ENCODE data around the gene CENPP. TPM values are rescaled to one million over a fixed set of nuclear protein-coding genes. Genes with fewer than 3 reads are reported as not detected.

Gene CENPP
- total RNA-seq, 1 experiment from 2014 or later, result 15.6 TPM

DNA sequence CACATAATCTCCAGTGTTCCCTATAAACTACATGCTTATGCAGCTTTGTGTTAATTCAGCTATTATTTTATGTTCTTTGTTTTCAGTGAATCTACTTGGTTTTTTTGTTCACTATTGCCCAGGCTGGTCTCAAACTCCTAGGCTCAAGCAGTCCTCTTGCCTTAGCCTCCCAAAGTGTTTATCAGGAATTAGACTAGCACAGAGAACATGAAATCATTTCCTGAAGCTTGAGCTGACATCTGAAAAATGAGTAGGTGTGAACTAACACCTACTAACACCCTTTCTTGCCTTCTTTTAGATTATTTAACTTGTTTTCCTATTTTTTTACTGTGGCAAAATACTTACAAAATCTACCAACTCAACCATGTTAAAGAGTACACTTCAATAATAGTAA, 25.0 kb downstream of the CENPP start:
- TF ChIP-seq, protein P1, sequence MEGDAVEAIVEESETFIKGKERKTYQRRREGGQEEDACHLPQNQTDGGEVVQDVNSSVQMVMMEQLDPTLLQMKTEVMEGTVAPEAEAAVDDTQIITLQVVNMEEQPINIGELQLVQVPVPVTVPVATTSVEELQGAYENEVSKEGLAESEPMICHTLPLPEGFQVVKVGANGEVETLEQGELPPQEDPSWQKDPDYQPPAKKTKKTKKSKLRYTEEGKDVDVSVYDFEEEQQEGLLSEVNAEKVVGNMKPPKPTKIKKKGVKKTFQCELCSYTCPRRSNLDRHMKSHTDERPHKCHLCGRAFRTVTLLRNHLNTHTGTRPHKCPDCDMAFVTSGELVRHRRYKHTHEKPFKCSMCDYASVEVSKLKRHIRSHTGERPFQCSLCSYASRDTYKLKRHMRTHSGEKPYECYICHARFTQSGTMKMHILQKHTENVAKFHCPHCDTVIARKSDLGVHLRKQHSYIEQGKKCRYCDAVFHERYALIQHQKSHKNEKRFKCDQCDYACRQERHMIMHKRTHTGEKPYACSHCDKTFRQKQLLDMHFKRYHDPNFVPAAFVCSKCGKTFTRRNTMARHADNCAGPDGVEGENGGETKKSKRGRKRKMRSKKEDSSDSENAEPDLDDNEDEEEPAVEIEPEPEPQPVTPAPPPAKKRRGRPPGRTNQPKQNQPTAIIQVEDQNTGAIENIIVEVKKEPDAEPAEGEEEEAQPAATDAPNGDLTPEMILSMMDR (conservative IDR thresholded peaks at IDR 0.05; ENCODE audit: low read depth, low read length), result no peak
- no peak for TF ChIP-seq EZH2 (IDR thresholded peaks at IDR 0.05; ENCODE audit: borderline replicate concordance, low read depth, low read length, poor library complexity, severe bottlenecking)
- H3K4me3 ChIP-seq (ENCODE audit: low read depth, low read length, poor library complexity, severe bottlenecking), result no peak overlapping the region
- no peaks in the 10 kb centered on the region for H3K27me3 ChIP-seq (replicated peaks; ENCODE audit: insufficient read depth, low read depth, low read length, poor library complexity)
- CTCF ChIA-PET, result no interaction called here
- no peaks in the 10 kb centered on the region for H3K9me3 ChIP-seq (ENCODE audit: low read depth, low read length, poor library complexity, severe bottlenecking)
- peak overlapping the region; percentile 8 for H3K27ac ChIP-seq (ENCODE audit: low read depth, low read length, poor library complexity, severe bottlenecking)
- intact Hi-C loops (cut with micrococcal nuclease; ENCODE audit: unreplicated experiment), result no loop called here
- H3K4me1 ChIP-seq (ENCODE audit: insufficient read depth, low read length, poor library complexity, severe bottlenecking), result peaks cover 14% of the 10 kb centered on the region
- DNase-seq (ENCODE audit: low spot score), result no peak
- POLR2A ChIA-PET (ENCODE audit: low non-redundant PET), result no interaction called here
- H3K36me3 ChIP-seq (ENCODE audit: insufficient read depth, low read length, poor library complexity, severe bottlenecking), result peaks cover 5% of the 10 kb centered on the region
- no TSS peak for BruUV-seq (replicated peaks)

DNA sequence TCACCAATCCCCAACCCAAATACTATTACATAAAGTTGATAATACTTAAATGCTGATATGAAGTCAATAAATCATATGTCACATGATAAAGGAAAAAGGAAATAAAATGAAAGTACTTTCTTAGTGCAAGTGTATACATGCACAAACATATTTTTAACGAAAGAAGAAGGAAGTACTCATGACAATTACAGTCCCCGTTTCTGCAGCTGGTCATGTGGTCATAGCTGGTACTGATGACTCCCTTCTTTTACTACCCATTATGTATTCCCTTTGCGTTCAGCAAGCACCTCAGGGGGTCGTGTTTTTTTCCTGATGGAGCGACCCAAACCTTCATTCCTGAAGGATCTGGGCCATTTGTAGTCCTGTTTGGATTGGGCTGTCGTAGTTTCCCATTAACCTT, 27.3 kb downstream of the CENPP start:
- no peak for DNase-seq (ENCODE audit: low spot score)
- no TSS peak for BruUV-seq (replicated peaks)
- Histone ChIP-seq H3K4me3 (ENCODE audit: low read depth, low read length, poor library complexity, severe bottlenecking) (no peak overlapping the region), H3K9me3 (ENCODE audit: low read depth, low read length, poor library complexity, severe bottlenecking) (peaks cover 3% of the 10 kb centered on the region), H3K36me3 (ENCODE audit: insufficient read depth, low read length, poor library complexity, severe bottlenecking) (peaks cover 5% of the 10 kb centered on the region), H3K27ac (ENCODE audit: low read depth, low read length, poor library complexity, severe bottlenecking) (no peak overlapping the region), H3K27me3 (replicated peaks; ENCODE audit: insufficient read depth, low read depth, low read length, poor library complexity) (no peaks in the 10 kb centered on the region), H3K4me1 (ENCODE audit: insufficient read depth, low read length, poor library complexity, severe bottlenecking) (peaks cover 14% of the 10 kb centered on the region)
- ChIA-PET CTCF (no interaction called here), POLR2A (ENCODE audit: low non-redundant PET) (no interaction called here)
- TF ChIP-seq, protein P1 (conservative IDR thresholded peaks at IDR 0.05; ENCODE audit: low read depth, low read length), result no peak
- TF ChIP-seq EZH2 (IDR thresholded peaks at IDR 0.05; ENCODE audit: borderline replicate concordance, low read depth, low read length, poor library complexity, severe bottlenecking), result no peak
- intact Hi-C loops (cut with micrococcal nuclease; ENCODE audit: unreplicated experiment), result no loop called here

DNA sequence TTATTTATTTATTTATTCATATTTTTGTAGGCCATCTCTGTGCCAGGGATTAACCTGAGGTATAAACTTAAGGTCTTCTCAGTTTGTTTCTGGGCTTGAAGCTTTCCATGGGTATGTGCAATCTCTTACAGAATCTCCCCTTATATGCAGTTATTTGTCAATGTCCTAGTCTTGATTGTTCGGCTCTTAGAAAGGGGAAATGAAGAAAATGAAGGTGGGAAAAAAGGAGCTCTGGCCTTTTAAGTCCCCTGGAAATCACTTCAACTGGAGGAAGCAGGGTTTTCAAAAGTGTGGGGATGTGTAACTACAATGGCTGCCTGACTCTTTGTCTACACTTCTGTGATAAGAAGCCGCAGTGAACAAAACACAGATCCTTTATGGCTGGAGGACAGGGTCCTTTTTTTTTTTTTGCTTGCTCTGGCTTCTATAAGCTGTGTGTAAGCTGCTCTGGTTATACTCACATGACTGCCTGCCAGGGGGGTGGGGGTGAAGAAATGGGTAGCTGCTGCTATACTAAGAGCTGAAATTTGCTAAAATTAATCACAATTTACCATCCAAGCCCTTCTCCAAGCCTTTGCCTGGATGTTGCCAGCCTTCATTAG, 33.7 kb downstream of the CENPP start:
- Histone ChIP-seq H3K27ac (ENCODE audit: low read depth, low read length, poor library complexity, severe bottlenecking) (no peak overlapping the region), H3K27me3 (replicated peaks; ENCODE audit: insufficient read depth, low read depth, low read length, poor library complexity) (no peaks in the 10 kb centered on the region), H3K4me1 (ENCODE audit: insufficient read depth, low read length, poor library complexity, severe bottlenecking) (no peaks in the 10 kb centered on the region), H3K4me3 (ENCODE audit: low read depth, low read length, poor library complexity, severe bottlenecking) (no peak overlapping the region), H3K9me3 (ENCODE audit: low read depth, low read length, poor library complexity, severe bottlenecking) (peaks cover 3% of the 10 kb centered on the region), H3K36me3 (ENCODE audit: insufficient read depth, low read length, poor library complexity, severe bottlenecking) (no peaks in the 10 kb centered on the region)
- TF ChIP-seq EZH2 (IDR thresholded peaks at IDR 0.05; ENCODE audit: borderline replicate concordance, low read depth, low read length, poor library complexity, severe bottlenecking), result no peak
- TF ChIP-seq, protein P1 (conservative IDR thresholded peaks at IDR 0.05; ENCODE audit: low read depth, low read length), result no peak
- intact Hi-C loops (cut with micrococcal nuclease; ENCODE audit: unreplicated experiment), result no loop called here
- DNase-seq (ENCODE audit: low spot score), result no peak
- no TSS peak for BruUV-seq (replicated peaks)
- CTCF ChIA-PET, result no interaction called here
- POLR2A ChIA-PET (ENCODE audit: low non-redundant PET), result no interaction called here

Measured in A673 (cell line).